ENCODE results near the gene ROPN1.

DNA sequence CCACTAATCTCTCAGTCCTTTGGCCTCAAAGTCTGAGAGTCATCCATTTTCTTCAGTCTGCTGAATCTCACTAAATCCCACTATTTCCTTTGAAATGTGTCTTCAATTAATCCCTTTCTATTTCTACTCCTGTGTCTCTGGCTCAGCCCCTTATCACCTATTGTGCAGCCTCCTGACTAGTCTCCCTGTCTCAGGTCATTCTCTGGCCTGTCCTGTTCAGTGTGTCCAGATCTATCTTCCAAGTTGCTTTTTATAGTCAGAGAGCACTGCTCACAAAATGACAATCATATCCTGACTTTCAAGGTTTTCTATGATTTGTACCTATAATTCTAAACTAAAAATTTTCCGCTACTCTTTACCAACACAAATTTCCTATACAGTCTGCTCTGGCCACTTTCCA is 7.6 kb downstream of the ROPN1 start:
- no peak for TF ChIP-seq EZH2phosphoT487 (conservative IDR thresholded peaks at IDR 0.05; ENCODE audit: low read length)
- TF ChIP-seq, protein P1, sequence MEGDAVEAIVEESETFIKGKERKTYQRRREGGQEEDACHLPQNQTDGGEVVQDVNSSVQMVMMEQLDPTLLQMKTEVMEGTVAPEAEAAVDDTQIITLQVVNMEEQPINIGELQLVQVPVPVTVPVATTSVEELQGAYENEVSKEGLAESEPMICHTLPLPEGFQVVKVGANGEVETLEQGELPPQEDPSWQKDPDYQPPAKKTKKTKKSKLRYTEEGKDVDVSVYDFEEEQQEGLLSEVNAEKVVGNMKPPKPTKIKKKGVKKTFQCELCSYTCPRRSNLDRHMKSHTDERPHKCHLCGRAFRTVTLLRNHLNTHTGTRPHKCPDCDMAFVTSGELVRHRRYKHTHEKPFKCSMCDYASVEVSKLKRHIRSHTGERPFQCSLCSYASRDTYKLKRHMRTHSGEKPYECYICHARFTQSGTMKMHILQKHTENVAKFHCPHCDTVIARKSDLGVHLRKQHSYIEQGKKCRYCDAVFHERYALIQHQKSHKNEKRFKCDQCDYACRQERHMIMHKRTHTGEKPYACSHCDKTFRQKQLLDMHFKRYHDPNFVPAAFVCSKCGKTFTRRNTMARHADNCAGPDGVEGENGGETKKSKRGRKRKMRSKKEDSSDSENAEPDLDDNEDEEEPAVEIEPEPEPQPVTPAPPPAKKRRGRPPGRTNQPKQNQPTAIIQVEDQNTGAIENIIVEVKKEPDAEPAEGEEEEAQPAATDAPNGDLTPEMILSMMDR (IDR thresholded peaks at IDR 0.05; ENCODE audit: insufficient read depth, low read length, poor library complexity, severe bottlenecking), result no peak
